Fibroblast of lung (primary cell): ENCODE data around the gene CXCL12. TPM values are rescaled to one million over a fixed set of nuclear protein-coding genes. Genes with fewer than 3 reads are reported as not detected.

Experiments used
- DNase-seq, 2 donors: peaks; one replicate each; pipeline versions ENCODE4 v3.0.0 to v3.0.0-alpha.2; 2010; ENCODE audit warnings: low read depth in 2 of 2
- H2AFZ ChIP-seq: 2 replicates; pipeline ENCODE4 v1.5.1; 2012; ENCODE audit warnings: low read length, control low read depth, inconsistent platforms
- H3K27ac ChIP-seq: 2 replicates; pipeline ENCODE4 v1.5.1; 2011; ENCODE audit warnings: low read length, control low read depth; ENCODE audit not compliant: insufficient read depth
- H3K27me3 ChIP-seq: 2 replicates; pipeline ENCODE4 v1.5.1; 2011; ENCODE audit warnings: mild to moderate bottlenecking, low read length; ENCODE audit not compliant: control insufficient read depth, insufficient read depth
- H3K36me3 ChIP-seq: 2 replicates; pipeline ENCODE4 v1.5.1; 2011; ENCODE audit warnings: low read length; ENCODE audit not compliant: control insufficient read depth, insufficient read depth
- H3K4me1 ChIP-seq: 2 replicates; pipeline ENCODE4 v1.5.1; 2011; ENCODE audit warnings: low read length; ENCODE audit not compliant: control insufficient read depth, insufficient read depth; ENCODE audit errors: extremely low read depth
- H3K4me2 ChIP-seq: 2 replicates; pipeline ENCODE4 v1.5.1; 2011; ENCODE audit warnings: low read length, control low read depth; ENCODE audit not compliant: insufficient read depth; ENCODE audit errors: extremely low read depth
- H3K4me3 ChIP-seq, 4 experiments: fragments of 200-600 bp in 1 of 4; sonication (generic) in 1 of 4; replicated peaks in 1 of 4; 2 replicates each; pipeline ENCODE4 v1.5.1; 2011 to 2016; ENCODE audit warnings: low read length in 4 of 4, low read depth in 3 of 4, mild to moderate bottlenecking in 3 of 4, control low read depth in 2 of 4, inconsistent platforms in 1 of 4, mixed read lengths in 1 of 4; ENCODE audit not compliant: insufficient read depth in 1 of 4; ENCODE audit errors: control extremely low read depth in 1 of 4
- H3K79me2 ChIP-seq: 2 replicates; pipeline ENCODE4 v1.5.1; 2012; ENCODE audit warnings: mild to moderate bottlenecking, low read length, inconsistent platforms; ENCODE audit not compliant: control insufficient read depth, insufficient read depth
- H3K9ac ChIP-seq: 2 replicates; pipeline ENCODE4 v1.5.1; 2011; ENCODE audit warnings: mild to moderate bottlenecking, low read length, control low read depth; ENCODE audit not compliant: insufficient read depth
- H3K9me3 ChIP-seq: 2 replicates; pipeline ENCODE4 v1.5.1; 2012; ENCODE audit warnings: low read depth, low read length; ENCODE audit not compliant: control insufficient read depth, insufficient read depth
- H4K20me1 ChIP-seq: 2 replicates; pipeline ENCODE4 v1.5.1; 2011; ENCODE audit warnings: low read length; ENCODE audit not compliant: control insufficient read depth, insufficient read depth; ENCODE audit errors: extremely low read depth
- CTCF ChIP-seq, 2 donors: IDR thresholded peaks in 1 of 2; conservative IDR thresholded peaks in 1 of 2; 1 replicate in 1 of 2; 2 replicates in 1 of 2; pipeline ENCODE4 v1.5.1; 2011 to 2012; ENCODE audit warnings: low read length in 2 of 2, control low read depth in 1 of 2, inconsistent platforms in 1 of 2, low read depth in 1 of 2, mild to moderate bottlenecking in 1 of 2
- EZH2 ChIP-seq: IDR thresholded peaks from 2 replicates; pipeline ENCODE4 v1.5.1; 2012; ENCODE audit warnings: low read length, control low read depth, mild to moderate bottlenecking; ENCODE audit errors: missing control alignments
- polyA plus RNA-seq, 2 donors: library from polyadenylated mRNA; depleted of rRNA in 1 of 2; stranded (reverse) in 1 of 2; unstranded in 1 of 2; fragments of >200 nt; gene quantifications; 2 replicates each; pipeline ENCODE4 v1.2.1, GENCODE V29; 2011 to 2012; ENCODE audit warnings: missing spikeins in 1 of 2
- total RNA-seq: library from RNA; depleted of rRNA; stranded (reverse); fragments of >200 nt; gene quantifications from 2 replicates; pipeline ENCODE4 v1.2.1, GENCODE V29; 2014

CXCL12 gene
- total and polyA plus RNA-seq, 2 donors (not counting 1 experiment from before 2014, with no cell fraction given): 268 to 611 TPM

GRCh38 chr10:44424298-44424697, 39.4 kb upstream of the CXCL12 start:
- Histone ChIP-seq H3K79me2 (no peaks in the 10 kb centered on the region), H3K9ac (no peak overlapping the region), H4K20me1 (no peaks in the 10 kb centered on the region), H3K4me2 (no peak overlapping the region), H3K4me3 (no peak overlapping the region), H3K27me3 (no peaks in the 10 kb centered on the region), H3K27ac (no peak overlapping the region), H3K36me3 (no peaks in the 10 kb centered on the region), H3K4me1 (no peaks in the 10 kb centered on the region), H3K9me3 (no peaks in the 10 kb centered on the region), H2AFZ (no peak overlapping the region)
- no peak for TF ChIP-seq CTCF (conservative IDR thresholded peaks at IDR 0.05 in 1 of 2, IDR thresholded peaks at IDR 0.05 in 1 of 2; ENCODE audit: low read depth in 1 of 2, low read length in 2 of 2)
- no peak for TF ChIP-seq EZH2
- DNase-seq: no peak

GRCh38 chr10:44422570-44423101, 37.7 kb upstream of the CXCL12 start:
- TF ChIP-seq CTCF (conservative IDR thresholded peaks at IDR 0.05 in 1 of 2, IDR thresholded peaks at IDR 0.05 in 1 of 2; ENCODE audit: low read depth in 1 of 2, low read length in 2 of 2) (no peak), EZH2 (no peak)
- Histone ChIP-seq H3K36me3 (no peaks in the 10 kb centered on the region), H3K79me2 (no peaks in the 10 kb centered on the region), H4K20me1 (no peaks in the 10 kb centered on the region), H3K27me3 (peaks cover 4% of the 10 kb centered on the region), H3K27ac (no peak overlapping the region), H3K4me1 (no peaks in the 10 kb centered on the region), H2AFZ (no peak overlapping the region), H3K4me3 (no peak overlapping the region), H3K4me2 (no peak overlapping the region), H3K9ac (no peak overlapping the region), H3K9me3 (no peaks in the 10 kb centered on the region)
- no peak for DNase-seq

GRCh38 chr10:44422153-44422552, 37.3 kb upstream of the CXCL12 start:
- Histone ChIP-seq H4K20me1 (no peaks in the 10 kb centered on the region), H2AFZ (no peak overlapping the region), H3K9ac (no peak overlapping the region), H3K4me1 (no peaks in the 10 kb centered on the region), H3K9me3 (no peaks in the 10 kb centered on the region), H3K4me2 (no peak overlapping the region), H3K79me2 (no peaks in the 10 kb centered on the region), H3K4me3 (no peak overlapping the region), H3K36me3 (no peaks in the 10 kb centered on the region), H3K27ac (no peak overlapping the region), H3K27me3 (peaks cover 7% of the 10 kb centered on the region)
- DNase-seq: no peak
- TF ChIP-seq EZH2: no peak
- no peak for TF ChIP-seq CTCF (conservative IDR thresholded peaks at IDR 0.05 in 1 of 2, IDR thresholded peaks at IDR 0.05 in 1 of 2; ENCODE audit: low read depth in 1 of 2, low read length in 2 of 2)
